ENCODE data around the gene PRSS22. TPM values are rescaled to one million over a fixed set of nuclear protein-coding genes. Genes with fewer than 3 reads are reported as not detected.

Gene PRSS22
- total RNA-seq, 3 donors from 2014 or later, result 1.6 to 29.0 (median 1.9) TPM

- ATAC-seq (no peak), DNase-seq (peak in 1 of 3 donors; percentile 7)
- intact Hi-C loops (cut with DNase I, micrococcal nuclease), result no loop called here
- Histone ChIP-seq H3K9me3 (no peaks in the 10 kb centered on the region), H3K4me1 (ENCODE audit: low read depth) (no peaks in the 10 kb centered on the region), H3K4me3 (no peak overlapping the region), H3K36me3 (ENCODE audit: low read depth) (no peaks in the 10 kb centered on the region)
- no peak for TF ChIP-seq CTCF (IDR thresholded peaks at IDR 0.05)
These were observed 38.6 kb downstream of the PRSS22 start for GRCh38 chr16:2819179-2819938.

- intact Hi-C loops (cut with DNase I, micrococcal nuclease), result no loop called here
- H3K4me3 ChIP-seq, result no peak overlapping the region
- peak in 1 of 3 donors; percentile 17 for DNase-seq
- no peak for ATAC-seq
- H3K4me1 ChIP-seq (ENCODE audit: low read depth), result no peaks in the 10 kb centered on the region
- no peaks in the 10 kb centered on the region for H3K36me3 ChIP-seq (ENCODE audit: low read depth)
- TF ChIP-seq CTCF (IDR thresholded peaks at IDR 0.05), result no peak
- H3K9me3 ChIP-seq, result no peaks in the 10 kb centered on the region
These were observed 39.6 kb downstream of the PRSS22 start for GRCh38 chr16:2818272-2818876.

- ATAC-seq, result no peak
- TF ChIP-seq CTCF (IDR thresholded peaks at IDR 0.05), result no peak
- H3K4me1 ChIP-seq (ENCODE audit: low read depth), result no peaks in the 10 kb centered on the region
- intact Hi-C loops (cut with DNase I, micrococcal nuclease), result no loop called here
- DNase-seq, result peak in 1 of 3 donors; percentile 24
- no peaks in the 10 kb centered on the region for H3K9me3 ChIP-seq
- H3K36me3 ChIP-seq (ENCODE audit: low read depth), result no peaks in the 10 kb centered on the region
- no peak overlapping the region for H3K4me3 ChIP-seq
These were observed 40.4 kb downstream of the PRSS22 start for GRCh38 chr16:2817340-2818271.

GRCh38 chr16:2816751-2817339 is 41.1 kb downstream of the PRSS22 start, which contains the start of gene PRSS21:
TSS of gene PRSS21 (plus strand) at chr16:2817237. CDS start at chr16:2817269, 32 bp downstream.
- intact Hi-C loops (cut with DNase I, micrococcal nuclease), result no loop called here
- no peak for TF ChIP-seq CTCF (IDR thresholded peaks at IDR 0.05)
- ATAC-seq (peak; percentile 47), DNase-seq (peak in 1 of 3 donors; percentile 32)
- Histone ChIP-seq H3K9me3 (no peaks in the 10 kb centered on the region), H3K4me3 (no peak within 1 kb of the TSS), H3K36me3 (ENCODE audit: low read depth) (no peaks in the 10 kb centered on the region), H3K4me1 (ENCODE audit: low read depth) (no peaks in the 10 kb centered on the region)

GRCh38 chr16:2815299-2815771 is 42.6 kb downstream of the PRSS22 start:
- intact Hi-C loops (cut with DNase I, micrococcal nuclease), result no loop called here
- Histone ChIP-seq H3K9me3 (no peaks in the 10 kb centered on the region), H3K4me1 (ENCODE audit: low read depth) (no peaks in the 10 kb centered on the region), H3K4me3 (no peak overlapping the region), H3K36me3 (ENCODE audit: low read depth) (no peaks in the 10 kb centered on the region)
- DNase-seq, result peak in 1 of 3 donors; percentile 19
- ATAC-seq, result no peak
- TF ChIP-seq CTCF (IDR thresholded peaks at IDR 0.05), result no peak

All from mucosa of descending colon (tissue), 3 donors.